Spleen (tissue), 7 donors: ENCODE measurements around the gene DNM1.

ENCODE experiments used
- POLR2AphosphoS5 ChIP-seq, 3 donors: sonication (generic); formaldehyde crosslinking; IDR thresholded peaks; one replicate each; pipeline ENCODE4 v1.5.1; 2017; ENCODE audit warnings: antibody characterized with exemption in 3 of 3
- TF ChIP-seq, protein P1 (sequence below), 11 experiments: fragments of 200-600 bp in 7 of 11; fragments of 450-650 bp in 4 of 11; sonication (generic) in 4 of 11; IDR thresholded peaks in 8 of 11; conservative IDR thresholded peaks in 3 of 11; 1 replicate in 7 of 11; 2 replicates in 4 of 11; pipeline versions ENCODE4 v1.4.0 to v1.8.0; 2016 to 2021; ENCODE audit warnings: antibody characterized with exemption in 11 of 11, inconsistent platforms in 4 of 11, mild to moderate bottlenecking in 1 of 11
- donor health status: DM: no; HTN: no; CAD: no; lungs with moderate emphysema.
- donor health status: DM: no; HTN: no; CAD: no.
- donor health status: DM: no; HTN: no; CAD: no.

- TF ChIP-seq, protein P1, sequence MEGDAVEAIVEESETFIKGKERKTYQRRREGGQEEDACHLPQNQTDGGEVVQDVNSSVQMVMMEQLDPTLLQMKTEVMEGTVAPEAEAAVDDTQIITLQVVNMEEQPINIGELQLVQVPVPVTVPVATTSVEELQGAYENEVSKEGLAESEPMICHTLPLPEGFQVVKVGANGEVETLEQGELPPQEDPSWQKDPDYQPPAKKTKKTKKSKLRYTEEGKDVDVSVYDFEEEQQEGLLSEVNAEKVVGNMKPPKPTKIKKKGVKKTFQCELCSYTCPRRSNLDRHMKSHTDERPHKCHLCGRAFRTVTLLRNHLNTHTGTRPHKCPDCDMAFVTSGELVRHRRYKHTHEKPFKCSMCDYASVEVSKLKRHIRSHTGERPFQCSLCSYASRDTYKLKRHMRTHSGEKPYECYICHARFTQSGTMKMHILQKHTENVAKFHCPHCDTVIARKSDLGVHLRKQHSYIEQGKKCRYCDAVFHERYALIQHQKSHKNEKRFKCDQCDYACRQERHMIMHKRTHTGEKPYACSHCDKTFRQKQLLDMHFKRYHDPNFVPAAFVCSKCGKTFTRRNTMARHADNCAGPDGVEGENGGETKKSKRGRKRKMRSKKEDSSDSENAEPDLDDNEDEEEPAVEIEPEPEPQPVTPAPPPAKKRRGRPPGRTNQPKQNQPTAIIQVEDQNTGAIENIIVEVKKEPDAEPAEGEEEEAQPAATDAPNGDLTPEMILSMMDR (IDR thresholded peaks at IDR 0.05 in 8 of 11, conservative IDR thresholded peaks at IDR 0.05 in 3 of 11) = no peak
- TF ChIP-seq POLR2AphosphoS5 (IDR thresholded peaks at IDR 0.05) = no peak
Observed at GRCh38 chr9:128282500-128282899, 79.3 kb downstream of the DNM1 start.
